H1 (cell line): ENCODE data around the gene MRPS27. TPM values are rescaled to one million over a fixed set of nuclear protein-coding genes. Genes with fewer than 3 reads are reported as not detected.

ENCODE experiments used
- CTCF ChIA-PET: fragments of 300-600 bp; sonication (Branson Sonifier 250); formaldehyde crosslinking; loops from one replicate; lab custom pipeline; 2021; ENCODE audit not compliant: partially characterized antibody; lab: Charles Lee
- POLR2A ChIA-PET: fragments of 300-600 bp; sonication (Branson Sonifier 250); formaldehyde crosslinking; loops from one replicate; lab custom pipeline; 2021; ENCODE audit warnings: inconsistent platforms; ENCODE audit not compliant: partially characterized antibody; lab: Charles Lee
- DNase-seq, 2 experiments: peaks; one replicate each; pipeline versions ENCODE4 v3.0.0 to v3.0.0-alpha.2; 2010 to 2022; ENCODE audit warnings: low spot score in 2 of 2, low read depth in 1 of 2, mixed read lengths in 1 of 2
- FAIRE-seq: peaks from 2 replicates; lab custom pipeline; 2011; peaks lifted over from hg19 to GRCh38; lab: Jason Lieb, UNC
- H2AFZ ChIP-seq: 2 replicates; pipeline ENCODE4 v1.8.1; 2012; ENCODE audit warnings: low read length, inconsistent platforms
- H2AK5ac ChIP-seq: 2 replicates; pipeline ENCODE4 v1.6.1; 2013; ENCODE audit warnings: low read depth, low read length
- H2BK120ac ChIP-seq: replicated peaks from 2 replicates; pipeline ENCODE3; 2013; ENCODE audit warnings: low read depth, low read length, inconsistent platforms
- H2BK12ac ChIP-seq: 2 replicates; pipeline ENCODE4 v1.6.1; 2013; ENCODE audit warnings: low read depth, low read length
- H2BK15ac ChIP-seq: 2 replicates; pipeline ENCODE4 v1.6.1; 2013; ENCODE audit warnings: low read length
- H2BK20ac ChIP-seq: 2 replicates; pipeline ENCODE4 v1.6.1; 2013; ENCODE audit warnings: low read length
- H2BK5ac ChIP-seq: 2 replicates; pipeline ENCODE4 v1.6.1; 2013; ENCODE audit warnings: low read depth, low read length
- H3K14ac ChIP-seq: 2 replicates; pipeline ENCODE4 v1.6.1; 2013; ENCODE audit warnings: inconsistent platforms; ENCODE audit not compliant: insufficient read length
- H3K18ac ChIP-seq: 2 replicates; pipeline ENCODE4 v1.6.1; 2013; ENCODE audit warnings: low read length; ENCODE audit errors: extremely low read depth
- H3K23ac ChIP-seq: 2 replicates; pipeline ENCODE4 v1.6.1; 2013; ENCODE audit warnings: inconsistent platforms; ENCODE audit not compliant: insufficient read length
- H3K23me2 ChIP-seq: 2 replicates; pipeline ENCODE4 v1.6.1; 2013; ENCODE audit warnings: low read depth, low read length
- H3K27ac ChIP-seq: 2 replicates; pipeline ENCODE4 v1.6.1; 2011; ENCODE audit warnings: low read depth, low read length, inconsistent platforms
- H3K27me3 ChIP-seq, 4 experiments: replicated peaks in 1 of 4; 1 replicate in 1 of 4; 2 replicates in 3 of 4; pipeline versions ENCODE4 v1.6.1 to v1.8.1; 2011 to 2013; ENCODE audit warnings: low read length in 3 of 4, mild to moderate bottlenecking in 3 of 4, inconsistent platforms in 2 of 4, mixed read lengths in 2 of 4, moderate library complexity in 1 of 4; ENCODE audit not compliant: control insufficient read depth in 3 of 4, insufficient read depth in 3 of 4; ENCODE audit errors: extremely low read depth in 1 of 4
- H3K36me3 ChIP-seq, 4 experiments: 2 replicates each; pipeline versions ENCODE4 v1.6.1 to v1.8.1; 2011 to 2013; ENCODE audit warnings: mild to moderate bottlenecking in 4 of 4, low read length in 3 of 4, moderate library complexity in 2 of 4, control low read depth in 1 of 4, inconsistent platforms in 1 of 4; ENCODE audit not compliant: insufficient read depth in 4 of 4, control insufficient read depth in 2 of 4
- H3K4ac ChIP-seq: replicated peaks from 2 replicates; pipeline ENCODE3; 2013; ENCODE audit warnings: low read length, low read depth, mixed read lengths, inconsistent platforms; ENCODE audit not compliant: insufficient read length
- H3K4me1 ChIP-seq, 4 experiments: replicated peaks in 1 of 4; 1 replicate in 1 of 4; 2 replicates in 3 of 4; pipeline versions ENCODE4 v1.6.1 to v1.8.1; 2011 to 2013; ENCODE audit warnings: low read length in 3 of 4, inconsistent platforms in 2 of 4, mixed read lengths in 1 of 4; ENCODE audit not compliant: insufficient read depth in 4 of 4, control insufficient read depth in 3 of 4
- H3K4me2 ChIP-seq, 2 experiments: 2 replicates each; pipeline versions ENCODE4 v1.6.1 to v1.8.1; 2011 to 2013; ENCODE audit warnings: low read depth in 2 of 2, low read length in 2 of 2, control low read depth in 1 of 2, inconsistent platforms in 1 of 2, mild to moderate bottlenecking in 1 of 2; ENCODE audit not compliant: insufficient read depth in 1 of 2
- H3K4me3 ChIP-seq, 4 experiments: fragments of 200-600, 300-600 bp in 1 of 4; sonication (generic), shearing (Covaris generic), sonication (Bioruptor Twin) in 1 of 4; 2 replicates each; pipeline versions ENCODE4 v1.5.1 to v1.8.1; 2011 to 2016; ENCODE audit warnings: low read length in 4 of 4, low read depth in 3 of 4, control low read depth in 2 of 4, inconsistent platforms in 2 of 4, mild to moderate bottlenecking in 2 of 4, mixed read lengths in 1 of 4, moderate library complexity in 1 of 4; ENCODE audit not compliant: insufficient read depth in 2 of 4; ENCODE audit errors: extremely low read depth in 1 of 4
- H3K56ac ChIP-seq: replicated peaks from 2 replicates; pipeline ENCODE3; 2013; ENCODE audit warnings: low read depth, mild to moderate bottlenecking, mixed read lengths, low read length, inconsistent platforms; ENCODE audit not compliant: insufficient read length
- H3K79me1 ChIP-seq: 2 replicates; pipeline ENCODE4 v1.6.1; 2013; ENCODE audit warnings: low read depth, low read length, control low read depth
- H3K79me2 ChIP-seq, 2 experiments: 2 replicates each; pipeline versions ENCODE4 v1.6.1 to v1.8.1; 2012 to 2013; ENCODE audit warnings: low read length in 2 of 2, mild to moderate bottlenecking in 2 of 2, inconsistent platforms in 1 of 2; ENCODE audit not compliant: insufficient read depth in 2 of 2, control insufficient read depth in 1 of 2
- H3K9ac ChIP-seq, 4 experiments: replicated peaks in 1 of 4; 1 replicate in 1 of 4; 2 replicates in 3 of 4; pipeline versions ENCODE4 v1.6.1 to v1.8.1; 2011 to 2013; ENCODE audit warnings: low read depth in 3 of 4, low read length in 3 of 4, control low read depth in 2 of 4, mild to moderate bottlenecking in 2 of 4, moderate library complexity in 2 of 4, inconsistent platforms in 1 of 4; ENCODE audit errors: extremely low read depth in 1 of 4
- H3K9me3 ChIP-seq, 2 experiments: 2 replicates each; pipeline versions ENCODE4 v1.6.1 to v1.8.1; 2012 to 2013; ENCODE audit warnings: mild to moderate bottlenecking in 2 of 2, moderate library complexity in 2 of 2, control low read depth in 1 of 2, inconsistent platforms in 1 of 2, low read depth in 1 of 2, low read length in 1 of 2, mixed read lengths in 1 of 2; ENCODE audit not compliant: insufficient read depth in 2 of 2
- H4K20me1 ChIP-seq, 2 experiments: replicated peaks in 1 of 2; 2 replicates each; pipeline versions ENCODE3 to v1.8.1; 2011 to 2013; ENCODE audit warnings: inconsistent platforms in 2 of 2, low read length in 2 of 2, mild to moderate bottlenecking in 1 of 2; ENCODE audit not compliant: insufficient read depth in 2 of 2, control insufficient read depth in 1 of 2
- H4K5ac ChIP-seq: 2 replicates; pipeline ENCODE4 v1.6.1; 2013; ENCODE audit warnings: low read length, low read depth, mixed read lengths, inconsistent platforms; ENCODE audit not compliant: insufficient read length
- H4K8ac ChIP-seq: 2 replicates; pipeline ENCODE4 v1.8.0; 2013; ENCODE audit warnings: mild to moderate bottlenecking, moderate library complexity, low read length, inconsistent platforms; ENCODE audit not compliant: insufficient read depth; ENCODE audit errors: extremely low read depth
- H4K91ac ChIP-seq: replicated peaks from 2 replicates; pipeline ENCODE3; 2013; ENCODE audit warnings: low read length, mixed read lengths, inconsistent platforms; ENCODE audit not compliant: insufficient read length
- CBX5 ChIP-seq: fragments of 300-800, 300-1000 bp; sonication (generic); IDR thresholded peaks from 2 replicates; pipeline ENCODE4 v1.7.1; 2016; ENCODE audit warnings: antibody characterized with exemption, low read length, low read depth
- CHD2 ChIP-seq: IDR thresholded peaks from 2 replicates; pipeline ENCODE4 v1.6.1; 2012; ENCODE audit warnings: low read length, improper control_type of control experiment
- EGR1 ChIP-seq: IDR thresholded peaks from 2 replicates; pipeline ENCODE4 v1.6.1; 2011; ENCODE audit warnings: low read depth, low read length, borderline replicate concordance
- WGBS, 2 experiments: shearing (Covaris generic) in 1 of 2; methylation state at CpG; one replicate each; pipeline versions ENCODE4 v1.1.6 to v1.1.7; 2013 to 2015; ENCODE audit warnings: low lambda C conversion rate in 2 of 2, mixed read lengths in 2 of 2, inconsistent platforms in 1 of 2, low coverage in 1 of 2, missing lambda C conversion rate in 1 of 2; ENCODE audit not compliant: insufficient replicate concordance in 2 of 2, insufficient coverage in 1 of 2, insufficient read length in 1 of 2; ENCODE audit errors: extremely low coverage in 1 of 2, missing lambda C conversion rate in 1 of 2; 5-methylcytosine and 5-hydroxymethylcytosine counted together
- polyA plus RNA-seq, 7 experiments: library from polyadenylated mRNA; depleted of rRNA in 3 of 7; stranded (reverse) in 5 of 7; unstranded in 2 of 7; fragments of >200 nt in 5 of 7; fragments of 200-250 nt in 2 of 7; gene quantifications; 1 replicate in 5 of 7; 2 replicates in 1 of 7; 4 replicates in 1 of 7; pipeline versions ENCODE4 v1.2.1 to v1.2.3, GENCODE V29; 2011 to 2013; ENCODE audit warnings: missing spikeins in 2 of 7, mixed read lengths in 2 of 7
- total RNA-seq: library from RNA; stranded (reverse); fragmentation: NEBNext Ultra II Directional; extraction: Animal tissue kit (Norgen Biotek cat#: 25700); gene quantifications from 2 replicates; pipeline ENCODE4 v1.2.1, GENCODE V29; 2021

The MRPS27 gene
- total and polyA plus RNA-seq, 2 of the 8 experiments (the other 6 are each of a cell fraction or from before 2014, with no cell fraction given): 93.2 to 102 TPM

DNA sequence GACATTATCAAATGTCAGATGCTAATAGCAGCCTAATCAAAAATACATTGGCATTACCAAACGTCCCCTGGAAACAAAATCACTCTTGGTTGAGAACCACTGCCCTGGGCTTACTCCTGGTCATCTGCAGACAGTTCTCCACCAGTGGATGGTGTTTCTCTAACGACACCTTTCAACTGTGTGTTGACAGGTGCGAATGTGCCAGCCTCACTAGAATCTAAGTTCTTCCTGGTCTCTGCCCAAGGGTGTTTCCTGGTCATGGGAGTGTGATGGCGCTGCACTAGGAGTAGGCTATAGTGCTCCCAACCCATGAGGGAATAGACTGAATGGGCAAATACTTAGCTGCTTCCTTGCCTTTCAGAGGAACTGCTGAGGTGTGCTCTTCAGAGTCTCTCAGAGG lies 105.9 kb downstream of the MRPS27 start:
- POLR2A ChIA-PET: interaction anchor here (1.3 to 1.6 kb wide), 2 partner anchors 9 to 18 kb away, joined by 3 to 5 read pairs; no protein-coding TSS in a partner anchor
- DNase-seq (no peak), FAIRE-seq (no peak)
- Histone ChIP-seq H3K14ac (no peak overlapping the region), H3K9me3 (no peaks in the 10 kb centered on the region), H2BK20ac (no peak overlapping the region), H4K91ac (no peak overlapping the region), H2AK5ac (no peak overlapping the region), H4K5ac (no peak overlapping the region), H3K36me3 (peaks cover 5 to 13% (median 11%) of the 10 kb centered on the region in 4 experiments; a peak in 6 of 8 replicates), H3K23ac (no peak overlapping the region), H3K4me3 (no peak overlapping the region), H2BK5ac (no peak overlapping the region), H3K79me1 (no peaks in the 10 kb centered on the region), H3K27me3 (peaks cover 0 to 2% (median 0%) of the 10 kb centered on the region in 4 experiments; a peak in 1 of 7 replicates), H2BK12ac (no peak overlapping the region), H2BK120ac (no peak overlapping the region), H3K9ac (no peak overlapping the region), H3K4me2 (no peak overlapping the region), H2BK15ac (no peak overlapping the region), H3K4me1 (peaks cover 2 to 13% (median 7%) of the 10 kb centered on the region in 4 experiments; a peak in 5 of 7 replicates), H3K56ac (no peak overlapping the region), H3K79me2 (no peaks in the 10 kb centered on the region), H3K27ac (no peak overlapping the region), H3K23me2 (no peaks in the 10 kb centered on the region; the same call in 1 of the 2 replicates), H3K18ac (no peak overlapping the region), H2AFZ (no peak overlapping the region), H4K8ac (no peak overlapping the region), H3K4ac (no peak overlapping the region), H4K20me1 (peaks cover 0 to 1% of the 10 kb centered on the region in 2 experiments)
- TF ChIP-seq EGR1 (no peak), CBX5 (no peak), CHD2 (no peak)
- CTCF ChIA-PET: interaction anchor here (1.0 to 1.4 kb wide), 2 partner anchors 31 to 440 kb away, joined by 3 to 5 read pairs; no protein-coding TSS in a partner anchor
- WGBS, 2 experiments: 89% methylated on average over 4 of the region's 4 CpGs; no CpG with 5 or more reads in 1 of the 2 experiments
